HCEC 1CT (cell line): Measurements from ENCODE around the gene HPSE.
A peak's percentile ranks its signal among the peaks of the same experiment; 100 is the strongest.
"Not testable (repeated sequence)": the region's sequence is repeated elsewhere in the genome, so short reads cannot be mapped to it uniquely, and the experiment has no call there.

ENCODE experiments used
- DNase-seq: peaks from one replicate; pipeline ENCODE4 v3.0.0-alpha.2; 2017

The HPSE gene

DNA sequence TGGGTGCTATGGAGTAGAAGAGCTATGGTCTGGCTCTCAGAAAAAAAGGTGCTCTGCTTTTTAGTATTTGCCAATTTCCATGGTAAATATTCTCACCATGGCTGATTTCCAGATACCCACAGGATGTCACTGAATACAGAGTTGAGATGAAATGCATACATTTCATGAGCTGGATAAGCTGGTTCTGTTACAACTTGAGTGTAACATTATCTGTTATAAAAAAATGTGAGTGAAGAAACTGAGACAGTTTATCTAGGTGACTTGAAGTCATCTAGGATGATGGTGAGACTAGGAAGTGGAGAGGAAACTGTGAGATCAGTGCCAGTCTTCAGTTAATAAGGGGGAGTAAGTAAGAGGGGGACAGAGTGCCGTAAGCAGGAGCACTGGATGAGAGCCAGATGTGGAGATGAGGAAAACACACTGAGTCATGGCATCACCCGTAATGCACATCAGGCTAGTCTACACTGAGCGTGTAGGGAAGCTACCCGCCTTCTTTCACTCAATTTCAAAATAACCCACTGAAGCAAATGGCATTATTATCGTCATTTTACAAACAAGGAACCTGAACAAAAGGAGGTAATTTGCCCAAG lies 5.0 kb downstream of the HPSE start:
- peak; percentile 10 for DNase-seq

- DNase-seq = no peak
These were observed 6.0 kb downstream of the HPSE start for GRCh38 chr4:83328521-83329187.

DNA sequence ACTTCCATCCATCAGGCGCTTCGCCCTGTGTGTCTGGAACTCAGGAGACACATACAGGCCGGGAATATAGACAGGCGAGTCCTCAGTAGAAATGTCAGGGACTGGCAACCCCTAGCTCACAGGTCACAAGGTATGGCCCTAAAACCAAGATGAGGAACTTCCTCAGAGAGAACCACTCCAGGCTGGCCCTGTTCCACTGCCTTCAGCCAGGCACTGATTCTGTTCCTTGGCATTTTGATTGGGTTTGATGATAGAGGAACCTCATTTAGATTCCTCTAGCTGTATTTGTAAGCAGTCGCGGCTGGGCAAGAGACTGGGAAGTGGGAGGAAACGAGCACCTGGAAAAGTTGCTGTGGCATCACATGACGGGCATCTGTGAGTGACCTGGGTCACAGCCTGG lies 8.1 kb downstream of the HPSE start:
- DNase-seq = no peak

- not testable (repeated sequence) for DNase-seq
These were observed 9.3 kb downstream of the HPSE start for GRCh38 chr4:83325306-83325705.

DNA sequence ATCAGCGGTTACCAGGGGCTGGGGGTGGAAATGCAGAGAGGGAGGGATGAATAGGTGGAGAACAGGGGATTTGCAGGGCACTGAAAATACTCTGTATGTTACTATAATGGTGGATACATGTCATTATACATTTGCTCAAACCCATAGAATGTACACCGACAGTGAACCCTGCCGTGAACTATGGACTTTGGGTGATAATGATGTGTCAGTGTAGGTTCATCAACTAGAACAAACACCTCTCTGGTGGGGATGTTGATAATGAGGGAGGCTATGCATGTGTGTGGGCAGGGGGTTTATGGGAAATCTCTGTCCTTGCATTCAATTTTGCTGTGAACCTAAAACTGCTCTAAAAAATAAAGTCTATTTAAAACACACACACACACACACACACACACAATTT lies 11.5 kb downstream of the HPSE start:
- DNase-seq = no peak

DNA sequence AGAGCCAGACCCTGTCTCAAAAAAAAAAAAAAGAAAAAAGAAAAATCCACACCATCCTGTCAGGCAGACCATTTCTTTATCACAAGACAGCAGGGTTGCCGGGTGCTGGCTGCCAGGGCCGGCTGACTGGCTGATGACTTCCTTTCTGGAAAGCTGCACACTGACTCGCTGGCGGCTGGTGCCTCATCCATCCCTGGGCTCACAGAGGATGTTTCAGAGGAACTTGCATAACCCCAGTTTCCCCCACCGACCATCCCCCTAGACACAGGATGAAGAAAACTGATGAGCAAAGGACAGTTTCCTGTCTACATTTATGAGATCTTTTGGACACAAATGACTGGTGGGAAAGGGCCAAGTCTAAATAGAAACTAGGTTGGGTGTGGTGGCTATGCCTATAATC lies 14.1 kb downstream of the HPSE start:
- DNase-seq = peak; percentile 57

- DNase-seq = no peak
These were observed 16.0 kb downstream of the HPSE start for GRCh38 chr4:83318666-83319065.

DNA sequence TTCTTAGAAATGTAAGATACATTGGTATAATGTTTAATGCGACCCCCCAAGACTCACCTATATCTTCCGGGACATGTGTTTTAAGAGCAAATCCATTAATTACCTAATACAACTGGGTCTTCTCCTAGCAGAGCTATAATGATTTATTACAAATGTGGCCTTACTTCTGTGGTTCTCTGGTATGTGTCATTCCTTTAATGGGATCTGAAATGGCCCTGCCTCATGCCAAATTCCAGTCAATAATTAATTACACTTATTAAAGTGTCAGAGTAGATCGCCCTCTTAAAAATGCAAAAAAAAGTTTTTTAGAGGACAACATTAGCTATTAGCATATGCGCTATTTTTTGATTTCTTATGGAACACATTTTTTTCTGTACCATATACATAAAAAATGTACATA lies 17.0 kb downstream of the HPSE start:
- no peak for DNase-seq

GRCh38 chr4:83316459-83317165 lies 18.0 kb downstream of the HPSE start:
- DNase-seq = no peak

DNA sequence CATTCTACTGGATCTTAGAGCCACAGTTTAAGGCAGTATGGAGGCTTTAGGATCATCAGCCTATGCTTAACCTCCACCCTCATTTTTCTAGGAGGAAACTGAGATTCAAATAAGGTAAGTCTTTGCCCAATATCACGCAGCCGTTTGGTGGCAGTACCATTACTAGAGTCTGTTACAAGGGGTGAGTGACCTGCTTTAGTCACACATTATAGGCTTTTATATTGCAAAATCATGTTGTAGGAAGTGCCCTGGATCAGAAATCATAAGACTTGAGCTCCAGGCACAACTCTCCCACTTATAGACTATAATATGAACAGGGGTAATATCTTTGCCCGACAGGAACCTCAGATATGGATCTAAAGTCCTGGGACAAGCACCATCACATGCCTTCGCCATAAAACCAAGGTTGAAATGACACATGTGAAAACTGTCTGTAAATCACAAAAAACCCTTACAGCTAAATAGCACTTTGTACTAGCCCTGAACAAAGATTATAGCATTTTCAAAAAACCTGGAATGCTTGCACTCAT lies 19.2 kb downstream of the HPSE start:
- DNase-seq = no peak

DNA sequence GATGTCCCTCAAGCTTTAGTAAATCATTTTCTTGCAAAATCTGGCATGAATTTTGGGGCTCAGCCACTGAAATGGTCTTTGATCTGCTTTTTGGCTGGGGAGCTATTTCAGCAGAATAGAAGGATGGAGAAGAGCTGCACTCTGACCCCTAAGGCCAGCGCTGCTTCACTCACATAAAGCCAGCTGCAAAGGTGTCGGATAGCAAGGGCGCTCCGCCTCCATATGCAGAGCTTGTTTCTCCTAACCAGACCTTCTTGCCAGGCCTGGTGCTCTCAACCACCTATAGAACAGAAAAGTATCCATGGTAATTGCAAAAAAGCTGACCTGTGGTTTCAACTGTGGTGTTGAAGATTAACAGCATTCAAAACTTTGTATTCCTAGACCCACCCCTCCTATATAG lies 26.0 kb downstream of the HPSE start:
- no peak for DNase-seq

DNA sequence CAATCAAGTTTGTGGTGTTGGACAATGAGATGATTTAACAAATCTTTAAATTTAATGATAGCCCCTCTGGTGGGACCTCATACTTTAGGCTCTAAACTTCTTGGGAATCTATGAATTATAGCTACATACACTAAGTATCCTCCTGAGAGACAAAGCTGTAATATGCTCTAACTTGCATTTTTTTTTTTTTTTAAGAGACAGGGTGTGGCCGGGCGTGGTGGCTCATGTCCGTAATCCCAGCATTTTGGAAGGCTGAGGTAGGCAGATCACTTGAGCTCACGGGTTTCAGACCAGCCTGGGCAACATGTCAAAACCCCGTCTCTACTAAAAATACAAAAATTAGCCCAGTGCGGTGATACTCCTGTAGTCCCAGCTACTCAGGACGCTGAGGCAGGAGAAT lies 26.7 kb downstream of the HPSE start:
- DNase-seq = no peak

DNA sequence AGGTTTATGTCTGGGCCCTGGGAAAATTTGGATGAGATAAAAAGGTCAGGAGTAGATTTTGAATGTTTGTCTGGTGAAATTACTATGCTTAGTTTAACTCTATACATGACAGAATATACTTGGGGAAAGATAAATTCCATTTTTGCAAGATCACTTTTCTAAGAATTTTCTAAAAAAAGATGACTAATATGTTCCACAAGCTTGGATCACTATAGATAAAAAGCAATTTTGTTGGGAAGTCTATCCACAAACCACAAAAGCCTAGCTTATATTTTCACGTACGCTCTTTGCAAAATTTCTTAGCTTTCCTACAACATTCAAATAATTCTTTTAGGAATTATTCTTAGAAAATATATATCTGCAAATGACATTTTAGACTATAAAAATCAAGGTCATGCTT lies 29.5 kb downstream of the HPSE start:
- no peak for DNase-seq

GRCh38 chr4:83297548-83298260 lies 36.9 kb downstream of the HPSE start:
- no peak for DNase-seq

DNA sequence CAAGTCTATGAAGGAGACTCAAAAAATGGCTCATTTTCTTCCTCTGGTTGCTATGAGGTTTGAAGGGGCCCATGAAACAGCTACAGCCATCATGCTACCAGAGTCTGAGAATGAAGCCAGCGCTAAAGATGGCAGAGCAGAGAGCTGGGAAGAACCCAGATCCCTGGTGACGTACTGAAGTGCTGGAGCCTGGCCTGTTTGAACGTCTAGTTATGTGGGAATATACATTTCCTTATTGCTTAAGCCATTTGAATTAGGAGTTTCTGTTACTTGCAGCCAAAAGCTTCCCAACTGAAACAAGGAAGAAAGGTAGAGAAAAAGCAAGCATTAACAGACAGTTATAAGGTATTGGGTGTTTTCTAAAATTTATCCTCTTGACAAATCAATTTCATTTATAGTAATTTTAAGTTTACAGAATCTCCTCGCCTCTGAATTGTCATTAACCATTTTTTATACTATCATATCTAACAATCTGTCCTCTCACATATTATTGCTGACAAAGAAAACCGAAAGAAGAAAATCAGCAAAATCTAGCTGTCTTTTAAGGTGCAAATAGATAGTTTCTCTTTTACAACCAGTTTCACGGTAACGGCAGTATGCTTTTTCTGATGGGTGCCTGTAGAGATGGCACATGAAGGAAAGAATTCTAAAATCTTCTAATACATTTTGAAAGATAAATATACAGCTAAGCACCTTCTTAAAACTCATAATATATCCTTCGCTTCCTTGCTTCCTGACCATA lies 41.2 kb downstream of the HPSE start:
- DNase-seq = no peak

GRCh38 chr4:83290059-83290774 lies 44.4 kb downstream of the HPSE start:
- not testable (repeated sequence) for DNase-seq

- not testable (repeated sequence) for DNase-seq
These were observed 46.3 kb downstream of the HPSE start for GRCh38 chr4:83288381-83288780.

- peak; percentile 30 for DNase-seq
These were observed 49.6 kb downstream of the HPSE start for GRCh38 chr4:83285055-83285407.

DNA sequence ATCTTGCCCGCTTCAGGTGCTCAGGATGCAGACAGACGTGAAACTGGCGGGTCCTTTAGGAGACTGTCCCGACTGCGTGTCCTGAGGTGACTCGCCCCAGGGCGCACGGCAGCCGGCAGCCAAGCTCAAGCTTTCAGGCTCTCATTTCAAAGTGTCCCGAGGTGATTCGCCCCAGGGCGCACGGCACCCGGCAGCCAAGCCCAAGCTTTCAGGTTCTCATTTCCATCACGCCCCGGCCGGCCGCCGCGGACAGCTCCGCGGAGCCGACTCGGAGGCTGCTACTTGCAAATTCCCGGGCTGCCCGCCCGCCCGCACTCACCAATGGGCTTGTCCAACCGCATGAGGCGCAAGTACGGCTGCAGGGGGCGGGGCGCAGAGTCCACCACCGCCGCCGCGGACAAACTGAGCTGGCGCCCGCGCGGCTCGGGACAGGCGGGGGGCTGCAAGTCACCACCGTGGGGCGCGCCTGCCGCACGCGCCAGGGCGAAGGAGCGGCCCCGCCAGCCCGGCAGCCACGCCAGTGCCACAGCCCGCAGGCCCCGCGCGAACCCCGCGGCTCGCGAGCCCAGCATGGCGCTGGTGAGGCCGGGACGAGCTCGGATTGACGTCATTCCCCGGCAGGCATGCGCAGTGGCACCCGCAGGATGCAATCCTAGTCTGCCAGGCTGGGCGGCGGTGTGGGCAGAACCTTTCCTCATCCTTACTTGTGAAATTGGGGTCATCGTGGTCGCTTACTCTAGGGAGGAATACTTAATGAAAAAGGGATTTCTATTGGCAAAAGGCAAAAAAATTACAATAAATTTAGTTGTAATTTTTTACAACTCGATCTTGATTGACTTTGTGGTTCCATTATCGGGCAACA lies 50.2 kb downstream of the HPSE start, which contains the start of gene COQ2:
Gene COQ2, minus strand, starts transcription at position 606 of the 862 bp plus-strand sequence. Its CDS starts 34 bp downstream, at position 572.
- peak; percentile 83 for DNase-seq

DNA sequence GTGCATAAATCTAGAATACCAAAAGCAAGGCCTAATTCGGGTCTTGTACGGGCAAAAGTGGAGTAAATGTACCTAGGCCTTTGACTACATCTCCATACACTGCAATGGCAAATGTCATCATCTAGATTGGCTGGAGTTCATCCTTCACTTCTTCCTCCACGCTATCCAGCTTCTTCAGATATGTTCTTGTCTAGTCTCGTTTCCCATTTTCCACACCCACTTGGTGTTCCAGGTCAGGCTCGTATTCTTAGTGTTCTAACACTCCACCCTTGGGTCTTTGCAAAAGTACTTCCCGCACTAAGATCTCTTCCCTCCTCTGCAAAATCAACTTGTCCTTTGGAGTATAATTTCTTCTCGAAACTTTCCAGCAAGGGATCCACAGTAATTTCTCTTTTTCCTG lies 51.5 kb downstream of the HPSE start:
- no peak for DNase-seq

DNA sequence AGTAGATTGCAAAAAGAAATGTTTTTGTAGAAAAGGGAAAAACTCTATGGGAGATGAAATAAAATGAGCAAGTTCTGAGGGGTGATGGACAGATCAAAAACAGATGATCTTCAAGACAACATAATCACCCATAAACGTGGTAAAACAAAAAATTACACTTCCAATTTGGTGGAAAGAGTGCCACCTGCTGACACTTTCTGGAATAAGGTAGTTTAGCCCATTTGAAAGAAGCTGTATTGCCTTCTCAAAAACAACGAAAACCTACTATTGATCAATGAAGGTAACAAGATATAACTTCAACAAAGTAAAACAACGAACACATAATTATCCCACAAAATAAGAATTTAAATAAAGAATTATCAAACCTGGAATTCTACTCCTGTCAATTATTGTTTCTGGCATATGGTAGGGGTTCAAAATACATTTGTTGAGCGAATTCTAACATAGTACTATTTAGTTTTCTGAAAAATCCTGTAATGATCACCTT lies 52.6 kb downstream of the HPSE start:
- peak; percentile 30 for DNase-seq
